ENCODE measurements around the gene STUM. TPM values are rescaled to one million over a fixed set of nuclear protein-coding genes. Genes with fewer than 3 reads are reported as not detected.

STUM gene
- total RNA-seq, 1 experiment from 2014 or later: 0.37 TPM

DNA sequence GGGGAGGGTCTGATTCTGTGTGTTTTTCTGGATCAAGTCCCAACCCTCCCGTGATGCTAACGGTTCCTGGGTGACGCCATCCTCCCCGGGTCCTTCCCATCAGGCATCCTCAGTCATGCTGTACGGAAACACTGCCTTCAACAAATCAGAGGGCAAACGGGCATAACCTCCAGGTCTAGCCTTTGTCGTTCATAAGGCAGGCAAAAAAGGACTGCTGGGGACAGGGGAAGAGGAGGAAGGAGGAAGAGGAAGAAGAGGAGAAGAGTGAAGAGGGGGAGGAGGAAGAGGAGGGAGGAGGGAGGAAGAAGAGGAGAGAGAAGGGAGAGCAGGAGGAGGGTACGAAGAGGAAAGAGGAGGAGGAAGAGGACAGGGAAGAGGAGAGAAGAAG, 106.1 kb downstream of the STUM start:
- TF ChIP-seq, protein P1, sequence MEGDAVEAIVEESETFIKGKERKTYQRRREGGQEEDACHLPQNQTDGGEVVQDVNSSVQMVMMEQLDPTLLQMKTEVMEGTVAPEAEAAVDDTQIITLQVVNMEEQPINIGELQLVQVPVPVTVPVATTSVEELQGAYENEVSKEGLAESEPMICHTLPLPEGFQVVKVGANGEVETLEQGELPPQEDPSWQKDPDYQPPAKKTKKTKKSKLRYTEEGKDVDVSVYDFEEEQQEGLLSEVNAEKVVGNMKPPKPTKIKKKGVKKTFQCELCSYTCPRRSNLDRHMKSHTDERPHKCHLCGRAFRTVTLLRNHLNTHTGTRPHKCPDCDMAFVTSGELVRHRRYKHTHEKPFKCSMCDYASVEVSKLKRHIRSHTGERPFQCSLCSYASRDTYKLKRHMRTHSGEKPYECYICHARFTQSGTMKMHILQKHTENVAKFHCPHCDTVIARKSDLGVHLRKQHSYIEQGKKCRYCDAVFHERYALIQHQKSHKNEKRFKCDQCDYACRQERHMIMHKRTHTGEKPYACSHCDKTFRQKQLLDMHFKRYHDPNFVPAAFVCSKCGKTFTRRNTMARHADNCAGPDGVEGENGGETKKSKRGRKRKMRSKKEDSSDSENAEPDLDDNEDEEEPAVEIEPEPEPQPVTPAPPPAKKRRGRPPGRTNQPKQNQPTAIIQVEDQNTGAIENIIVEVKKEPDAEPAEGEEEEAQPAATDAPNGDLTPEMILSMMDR (IDR thresholded peaks at IDR 0.05; ENCODE audit: unreplicated experiment): no peak
- Mint-ChIP-seq H3K36me3 (ENCODE audit: insufficient read depth, unreplicated experiment) (no peaks in the 10 kb centered on the region), H3K27me3 (ENCODE audit: insufficient read depth, unreplicated experiment) (no peaks in the 10 kb centered on the region), H3K27ac (ENCODE audit: low read depth, unreplicated experiment) (no peak overlapping the region), H3K4me3 (ENCODE audit: unreplicated experiment) (no peak overlapping the region), H3K9me3 (ENCODE audit: unreplicated experiment) (no peaks in the 10 kb centered on the region), H3K4me1 (ENCODE audit: insufficient read depth, unreplicated experiment) (peaks cover 28% of the 10 kb centered on the region)
- intact Hi-C loops (cut with micrococcal nuclease): loop anchor here (5.0 kb wide), 2 partner anchors 53 to 108 kb away; no protein-coding TSS in a partner anchor
- no peak for DNase-seq (ENCODE audit: unreplicated experiment)
- ChIA-PET CTCF (interaction anchor here (0.7 to 6.2 kb wide), 4 partner anchors 13 to 28 kb away, joined by 3 to 54 read pairs (median 4); no protein-coding TSS in a partner anchor), POLR2A (interaction anchor here (0.6 to 2.3 kb wide), 3 partner anchors 11 to 695 kb away, joined by 3 to 8 read pairs (median 3); no protein-coding TSS in a partner anchor)
- BruUV-seq (replicated peaks): no TSS peak

DNA sequence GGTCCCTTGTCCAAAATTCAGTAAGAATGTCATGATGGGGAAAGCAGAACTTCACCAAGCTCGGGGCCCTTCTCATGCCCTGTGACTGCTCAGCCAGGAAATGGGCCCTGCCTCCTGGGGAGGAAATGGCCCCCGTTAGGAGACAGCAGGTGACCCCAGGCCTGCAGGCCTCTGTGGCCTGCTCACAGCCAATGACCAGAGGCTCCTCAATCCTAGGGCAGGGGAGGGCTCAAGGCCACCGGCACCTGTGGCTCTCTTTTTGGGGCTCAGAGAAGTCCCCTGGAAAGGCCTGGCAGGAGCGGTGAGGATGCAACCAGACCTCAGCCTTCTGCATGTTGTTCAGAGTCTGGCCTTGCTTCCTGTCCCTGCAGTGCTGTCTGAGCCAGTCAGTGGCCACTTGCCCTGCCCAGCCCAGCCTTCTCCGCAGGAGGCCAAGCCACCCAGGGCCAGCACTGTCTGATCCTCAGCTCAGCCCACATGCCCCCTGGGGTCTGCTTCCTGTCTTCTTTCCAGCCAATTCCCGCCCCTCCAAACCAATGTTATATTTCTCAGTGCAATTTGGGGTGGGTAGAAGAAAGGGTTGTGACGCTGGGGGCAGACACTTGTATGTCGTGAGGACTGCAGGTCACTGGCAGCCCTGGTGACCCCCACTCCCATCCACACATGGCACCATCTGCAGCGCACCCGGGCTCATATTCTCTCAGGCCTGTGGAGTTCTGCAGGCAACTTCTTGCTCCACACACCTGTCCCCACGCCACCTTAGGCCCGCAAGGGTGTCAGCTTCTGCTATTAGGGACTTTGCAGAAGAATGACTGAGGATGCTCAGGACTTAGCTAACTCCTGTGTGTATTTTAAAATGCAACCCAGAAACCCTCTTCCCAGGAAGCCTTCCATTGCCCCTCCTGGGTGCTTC, 106.9 kb downstream of the STUM start:
- Mint-ChIP-seq H3K9me3 (ENCODE audit: unreplicated experiment) (no peaks in the 10 kb centered on the region), H3K36me3 (ENCODE audit: insufficient read depth, unreplicated experiment) (no peaks in the 10 kb centered on the region), H3K27me3 (ENCODE audit: insufficient read depth, unreplicated experiment) (no peaks in the 10 kb centered on the region), H3K4me1 (ENCODE audit: insufficient read depth, unreplicated experiment) (peaks cover 28% of the 10 kb centered on the region), H3K27ac (ENCODE audit: low read depth, unreplicated experiment) (peak overlapping the region; percentile 75), H3K4me3 (ENCODE audit: unreplicated experiment) (no peak overlapping the region)
- intact Hi-C loops (cut with micrococcal nuclease): loop anchor here (5.0 kb wide), 2 partner anchors 52 to 107 kb away; no protein-coding TSS in a partner anchor
- no TSS peak for BruUV-seq (replicated peaks)
- POLR2A ChIA-PET: interaction anchor here (0.7 to 4.5 kb wide), 5 partner anchors 12 to 158 kb away, joined by 3 to 30 read pairs (median 8); no protein-coding TSS in a partner anchor
- TF ChIP-seq, protein P1 (IDR thresholded peaks at IDR 0.05; ENCODE audit: unreplicated experiment): no peak
- DNase-seq (ENCODE audit: unreplicated experiment): no peak
- CTCF ChIA-PET: interaction anchor here (1.2 to 7.4 kb wide), 5 partner anchors 21 to 171 kb away, joined by 3 to 57 read pairs (median 12); no protein-coding TSS in a partner anchor

DNA sequence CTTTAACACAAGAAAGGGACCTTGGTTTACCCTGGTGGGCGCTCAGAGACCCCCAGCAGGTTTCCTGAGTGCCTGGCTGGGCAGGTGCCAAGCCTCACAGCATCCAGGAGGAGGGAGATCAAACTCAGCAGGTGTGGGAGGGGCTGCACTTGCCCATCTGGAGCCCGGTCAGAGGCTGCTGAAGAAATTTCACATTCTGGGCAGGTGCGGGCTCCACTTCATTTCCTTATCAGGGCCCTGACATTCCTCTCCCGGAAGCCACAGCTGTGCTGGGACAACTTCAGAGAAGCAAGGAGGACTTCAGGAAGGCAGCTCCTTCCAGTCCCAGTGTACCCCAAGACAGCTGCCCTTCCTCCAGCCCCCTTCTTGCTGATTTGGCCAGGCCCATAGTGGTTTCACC, 107.6 kb downstream of the STUM start:
- Mint-ChIP-seq H3K36me3 (ENCODE audit: insufficient read depth, unreplicated experiment) (no peaks in the 10 kb centered on the region), H3K27ac (ENCODE audit: low read depth, unreplicated experiment) (peak overlapping the region; percentile 75), H3K4me3 (ENCODE audit: unreplicated experiment) (peak overlapping the region; percentile 45), H3K27me3 (ENCODE audit: insufficient read depth, unreplicated experiment) (no peaks in the 10 kb centered on the region), H3K9me3 (ENCODE audit: unreplicated experiment) (no peaks in the 10 kb centered on the region), H3K4me1 (ENCODE audit: insufficient read depth, unreplicated experiment) (peaks cover 28% of the 10 kb centered on the region)
- no peak for DNase-seq (ENCODE audit: unreplicated experiment)
- CTCF ChIA-PET: interaction anchor here (1.2 to 7.4 kb wide), 5 partner anchors 21 to 231 kb away, joined by 3 to 57 read pairs (median 4); no protein-coding TSS in a partner anchor
- POLR2A ChIA-PET: interaction anchor here (0.7 to 4.5 kb wide), 11 partner anchors 12 to 159 kb away, joined by 3 to 30 read pairs (median 5); partner anchors contain the start of gene ITPKB
- no TSS peak for BruUV-seq (replicated peaks)
- TF ChIP-seq, protein P1 (IDR thresholded peaks at IDR 0.05; ENCODE audit: unreplicated experiment): no peak
- intact Hi-C loops (cut with micrococcal nuclease): loop anchor here (5.0 kb wide), 2 partner anchors 51 to 106 kb away; no protein-coding TSS in a partner anchor
